NCI-H1436 treated with DMSO at 0.1 percent for 48 hours (cell line): ENCODE data around the gene TUBB3.
"Not testable (repeated sequence)": the region's sequence is repeated elsewhere in the genome, so short reads cannot be mapped to it uniquely, and the experiment has no call there.

ENCODE experiments used
- DNase-seq: peaks from one replicate; lab custom pipeline; 2025; lab: John Stamatoyannopoulos, UW

The TUBB3 gene

DNA sequence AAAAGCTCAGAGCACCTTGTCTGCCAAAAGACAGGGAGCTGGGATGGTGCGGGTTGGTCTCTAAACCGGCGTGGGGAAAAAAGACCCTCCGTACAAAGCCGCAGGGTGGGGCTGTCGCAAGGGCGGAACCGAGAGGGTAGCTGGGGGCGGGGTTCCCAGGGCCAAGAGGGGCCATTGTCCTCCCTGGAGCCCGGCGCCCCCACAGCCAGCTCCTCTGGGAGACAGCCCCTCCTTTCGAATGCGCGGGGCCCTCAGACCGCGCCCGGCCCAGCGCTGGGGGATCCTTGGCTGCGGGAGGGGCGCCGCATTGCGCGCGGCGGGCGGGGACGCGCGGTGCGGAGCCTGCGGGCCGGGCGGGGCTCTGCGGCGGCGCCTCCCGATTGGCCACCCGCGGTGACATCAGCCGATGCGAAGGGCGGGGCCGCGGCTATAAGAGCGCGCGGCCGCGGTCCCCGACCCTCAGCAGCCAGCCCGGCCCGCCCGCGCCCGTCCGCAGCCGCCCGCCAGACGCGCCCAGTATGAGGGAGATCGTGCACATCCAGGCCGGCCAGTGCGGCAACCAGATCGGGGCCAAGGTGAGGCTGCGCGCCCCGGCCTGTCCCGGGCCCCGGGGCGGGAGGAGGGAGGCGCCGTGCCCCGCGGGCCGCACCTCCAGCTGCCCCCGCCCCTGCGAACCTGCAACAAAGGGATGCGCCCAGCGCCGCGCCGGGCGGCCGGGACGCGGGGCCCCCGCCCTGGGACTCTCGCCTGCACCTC is at the start of gene TUBB3:
TSS of gene TUBB3 (plus strand) at position 459 of the 756 bp plus-strand sequence. CDS start at position 519, 60 bp downstream.
- DNase-seq = peak; percentile 28

DNA sequence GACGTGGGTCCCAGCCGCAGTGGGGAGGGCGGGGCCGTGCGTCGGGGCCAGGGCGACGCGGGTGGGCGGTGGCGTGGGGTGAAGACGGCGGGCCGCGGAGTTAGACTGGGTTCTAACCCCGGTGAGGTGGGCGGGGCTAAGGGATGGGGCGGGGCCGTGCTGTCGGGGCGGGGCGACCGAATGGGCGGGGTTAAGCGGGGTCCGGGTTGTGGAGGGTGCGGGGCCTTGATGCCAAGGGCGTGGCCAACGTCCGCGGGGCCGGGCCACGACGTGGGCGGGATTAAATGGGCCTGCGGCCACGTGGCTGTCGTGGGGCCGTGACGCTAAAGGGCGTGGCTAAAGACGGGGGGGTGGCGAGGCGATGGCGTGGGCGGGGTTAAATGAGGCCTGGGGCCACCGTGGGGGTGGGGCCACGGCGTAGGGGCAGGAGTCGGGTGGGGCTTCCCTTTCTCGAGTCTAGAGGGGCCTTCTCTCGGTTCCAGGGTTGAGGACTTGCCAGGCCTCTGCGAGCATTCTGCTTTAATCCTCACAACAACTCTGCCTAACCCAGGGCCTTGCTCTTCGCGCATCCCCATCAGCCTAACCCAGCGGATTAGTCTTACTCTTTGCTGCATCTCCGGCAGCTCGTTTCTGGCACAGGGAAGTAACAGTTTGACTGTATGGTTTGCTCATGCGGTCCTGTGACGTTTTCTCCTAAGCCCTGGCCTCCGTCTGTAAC is 49.0 kb upstream of the TUBB3 start:
- peak; percentile 18 for DNase-seq

DNA sequence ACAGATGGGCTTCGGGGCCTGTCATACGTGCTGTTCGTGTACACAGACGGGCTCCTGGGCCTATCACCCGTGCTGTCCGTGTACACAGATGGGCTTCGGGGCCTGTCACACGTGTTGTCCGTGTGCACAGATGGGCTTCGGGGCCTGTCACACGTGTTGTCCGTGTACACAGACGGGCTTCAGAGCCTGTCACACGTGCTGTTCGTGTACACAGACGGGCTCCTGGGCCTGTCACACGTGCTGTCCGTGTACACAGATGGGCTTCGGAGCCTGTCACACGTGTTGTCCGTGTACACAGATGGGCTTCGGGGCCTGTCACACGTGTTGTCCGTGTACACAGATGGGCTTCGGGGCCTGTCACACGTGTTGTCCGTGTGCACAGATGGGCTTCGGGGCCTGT is 44.0 kb upstream of the TUBB3 start:
- not testable (repeated sequence) for DNase-seq

GRCh38 chr16:89880477-89881367 is 42.4 kb upstream of the TUBB3 start:
- no peak for DNase-seq

DNA sequence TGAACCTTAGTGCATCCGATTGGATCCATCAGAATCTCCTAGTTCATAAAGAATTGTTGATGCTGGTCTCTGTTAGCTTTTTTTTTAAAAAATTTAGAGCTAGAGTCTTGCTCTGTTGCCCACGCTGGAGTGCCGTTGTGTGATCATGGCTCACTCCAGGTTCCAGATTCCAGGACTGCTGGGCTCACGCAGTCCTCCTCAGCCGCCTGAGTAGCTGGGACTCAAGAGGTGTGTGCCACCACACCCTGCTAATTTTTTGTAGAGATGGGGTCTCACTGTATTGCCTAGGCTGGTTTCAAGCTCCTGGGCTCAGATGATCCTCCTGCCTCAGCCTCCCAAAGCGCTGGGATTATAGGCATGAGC is 41.8 kb upstream of the TUBB3 start:
- no peak for DNase-seq

DNA sequence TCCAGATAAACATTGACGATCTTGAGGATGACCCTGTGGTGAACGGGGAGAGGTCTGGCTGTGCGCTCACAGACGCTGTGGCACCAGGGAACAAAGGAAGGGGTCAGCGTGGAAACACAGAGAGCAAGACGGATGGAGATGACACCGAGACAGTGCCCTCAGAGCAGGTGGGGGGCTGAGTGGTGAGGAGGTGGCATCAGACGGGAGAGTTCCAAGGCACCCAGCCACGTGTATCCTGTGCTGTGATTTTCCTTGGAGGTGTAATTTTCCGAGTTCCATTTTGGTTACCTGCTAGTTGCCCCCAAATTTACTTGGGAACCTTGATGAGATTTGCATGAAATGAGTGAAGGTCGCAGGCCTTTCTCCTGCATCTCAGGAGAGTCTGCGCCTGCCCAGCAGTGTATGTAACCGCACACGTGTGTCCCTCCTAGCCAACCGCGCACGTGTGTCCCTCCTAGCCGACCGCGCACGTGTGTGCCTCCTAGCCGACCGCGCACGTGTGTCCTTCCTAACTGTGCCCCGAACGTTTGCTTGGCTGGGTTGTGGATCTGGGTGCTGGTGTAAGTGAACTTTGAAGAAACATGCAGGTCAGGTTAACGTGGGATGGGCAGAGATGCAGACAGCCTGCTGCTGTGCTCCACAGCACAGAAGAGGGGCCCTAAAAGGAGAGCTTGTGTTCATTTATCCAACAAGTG is 39.6 kb upstream of the TUBB3 start:
- DNase-seq = no peak

- DNase-seq = no peak
Measured at GRCh38 chr16:89884041-89884421, 39.1 kb upstream of the TUBB3 start.

DNA sequence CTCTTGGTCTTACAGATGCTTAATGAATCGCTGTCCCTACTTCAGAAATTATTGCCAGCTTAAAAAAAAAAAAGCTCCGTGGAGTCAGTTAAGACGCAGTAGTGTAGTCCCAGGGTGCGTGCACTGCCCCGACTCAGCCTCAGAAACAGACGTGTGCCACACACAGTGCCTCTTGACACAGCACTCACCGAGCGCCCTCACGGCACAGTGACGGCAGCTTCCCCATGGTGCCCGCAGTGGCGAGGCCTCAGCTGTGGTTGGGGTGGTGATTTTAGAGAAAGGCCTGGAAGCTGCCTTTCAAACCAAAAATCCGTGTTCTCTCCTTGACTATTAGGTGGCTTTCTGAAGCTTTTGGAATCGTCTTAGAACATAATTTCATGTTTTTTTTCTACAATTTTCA is 35.9 kb upstream of the TUBB3 start:
- DNase-seq = no peak

DNA sequence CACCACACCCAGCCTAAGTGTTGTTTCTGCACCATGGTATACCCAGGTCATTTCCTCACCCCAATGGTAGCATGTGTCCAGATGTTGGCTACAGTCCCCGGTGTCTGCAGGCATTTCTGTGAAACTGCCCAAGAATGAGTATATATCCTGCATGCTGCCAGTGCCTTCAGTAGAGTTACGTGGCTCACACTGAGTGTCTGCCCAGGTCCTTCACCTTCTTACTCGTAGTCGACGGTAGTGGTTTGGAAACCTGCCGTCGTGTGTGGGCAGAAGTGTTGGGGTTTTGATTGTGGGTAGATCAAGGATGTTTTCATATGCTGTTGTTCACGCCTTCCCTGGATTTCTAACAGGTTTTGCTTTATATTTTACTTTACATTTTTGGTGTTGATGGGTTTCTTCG is 32.9 kb upstream of the TUBB3 start:
- no peak for DNase-seq

DNA sequence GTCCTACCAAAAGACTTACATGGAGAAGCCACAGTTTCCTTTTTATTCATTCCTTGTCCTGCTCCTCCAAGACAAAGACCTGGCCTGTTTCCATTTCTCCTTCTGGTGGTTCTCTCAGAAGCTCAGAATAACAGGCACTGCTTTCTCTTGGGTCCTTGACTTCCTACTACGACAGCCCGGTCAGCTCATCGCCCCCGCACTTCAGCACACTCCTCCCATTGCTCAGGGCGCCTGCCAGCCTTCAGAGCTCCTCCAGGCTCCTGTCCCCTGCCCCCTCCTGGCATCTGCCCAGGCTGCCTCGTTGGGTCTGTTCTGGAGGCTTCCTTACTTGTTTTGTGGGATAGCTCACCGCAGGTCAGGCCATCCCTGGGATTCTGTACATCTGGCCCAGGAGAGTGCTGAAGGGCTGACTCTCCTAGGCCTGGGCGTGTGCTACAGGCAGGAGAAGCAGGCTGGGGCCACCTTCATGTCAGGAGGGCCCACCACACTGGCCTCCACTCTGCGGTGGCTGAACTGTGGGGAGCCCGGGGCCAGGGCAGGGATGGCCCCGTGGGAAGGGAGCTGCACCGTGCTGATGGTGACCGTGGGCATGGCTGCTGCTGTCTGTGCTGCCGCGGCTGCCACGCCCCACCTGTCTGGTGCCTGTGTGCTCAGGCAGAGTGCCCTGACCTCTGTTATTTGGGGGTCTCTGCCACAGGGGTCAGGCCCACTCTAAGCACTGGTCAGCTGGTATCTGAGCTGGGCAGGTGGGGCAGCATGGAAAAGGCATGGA is 32.1 kb upstream of the TUBB3 start:
- no peak for DNase-seq

DNA sequence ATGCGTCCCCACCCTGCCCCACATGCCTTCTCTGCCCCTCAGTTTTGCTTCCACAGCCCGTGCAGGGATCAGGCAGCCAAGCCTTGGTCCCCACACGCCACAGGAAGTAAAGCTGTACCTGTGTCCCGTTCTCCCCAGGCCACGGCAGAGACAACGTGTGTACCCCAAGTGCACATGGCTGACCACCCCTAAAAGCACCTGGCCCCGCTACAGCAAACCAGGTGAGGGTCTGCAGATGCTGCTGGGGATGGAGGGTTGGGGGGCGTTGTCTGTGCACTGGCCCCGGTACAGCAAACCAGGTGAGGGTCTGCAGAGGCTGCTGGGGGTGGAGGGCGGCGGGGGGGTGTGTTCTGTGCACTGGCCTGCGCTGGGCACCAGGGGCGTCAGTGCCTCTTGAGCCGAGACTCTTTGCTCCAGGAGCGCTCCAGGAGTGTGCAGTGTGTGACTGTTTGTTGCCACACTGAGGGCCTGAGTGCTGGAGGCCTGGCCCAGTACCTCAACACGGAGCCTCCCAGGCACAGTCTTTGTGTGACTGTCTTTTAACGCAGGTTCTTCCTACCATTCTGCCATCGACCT is 31.0 kb upstream of the TUBB3 start:
- DNase-seq = no peak

DNA sequence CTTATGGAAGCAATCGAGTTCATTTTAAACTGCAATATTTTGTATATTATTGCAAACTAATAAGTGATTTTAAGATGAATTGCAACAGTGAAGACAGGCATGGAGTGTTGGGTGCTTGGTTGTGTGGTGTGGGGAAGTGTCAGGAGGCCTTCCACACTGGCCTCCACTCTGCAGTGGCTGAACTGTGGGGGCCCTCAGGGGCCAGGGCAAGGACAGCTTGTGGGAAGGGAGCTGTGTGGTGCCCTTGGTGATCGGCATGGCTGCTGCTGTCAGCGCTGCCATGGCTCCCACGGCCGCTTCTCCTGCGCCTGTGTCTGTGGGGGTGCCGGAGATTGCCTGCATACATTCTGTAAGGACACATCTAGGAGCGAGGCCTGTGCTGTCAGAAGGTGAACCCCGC is 30.5 kb upstream of the TUBB3 start:
- no peak for DNase-seq

DNA sequence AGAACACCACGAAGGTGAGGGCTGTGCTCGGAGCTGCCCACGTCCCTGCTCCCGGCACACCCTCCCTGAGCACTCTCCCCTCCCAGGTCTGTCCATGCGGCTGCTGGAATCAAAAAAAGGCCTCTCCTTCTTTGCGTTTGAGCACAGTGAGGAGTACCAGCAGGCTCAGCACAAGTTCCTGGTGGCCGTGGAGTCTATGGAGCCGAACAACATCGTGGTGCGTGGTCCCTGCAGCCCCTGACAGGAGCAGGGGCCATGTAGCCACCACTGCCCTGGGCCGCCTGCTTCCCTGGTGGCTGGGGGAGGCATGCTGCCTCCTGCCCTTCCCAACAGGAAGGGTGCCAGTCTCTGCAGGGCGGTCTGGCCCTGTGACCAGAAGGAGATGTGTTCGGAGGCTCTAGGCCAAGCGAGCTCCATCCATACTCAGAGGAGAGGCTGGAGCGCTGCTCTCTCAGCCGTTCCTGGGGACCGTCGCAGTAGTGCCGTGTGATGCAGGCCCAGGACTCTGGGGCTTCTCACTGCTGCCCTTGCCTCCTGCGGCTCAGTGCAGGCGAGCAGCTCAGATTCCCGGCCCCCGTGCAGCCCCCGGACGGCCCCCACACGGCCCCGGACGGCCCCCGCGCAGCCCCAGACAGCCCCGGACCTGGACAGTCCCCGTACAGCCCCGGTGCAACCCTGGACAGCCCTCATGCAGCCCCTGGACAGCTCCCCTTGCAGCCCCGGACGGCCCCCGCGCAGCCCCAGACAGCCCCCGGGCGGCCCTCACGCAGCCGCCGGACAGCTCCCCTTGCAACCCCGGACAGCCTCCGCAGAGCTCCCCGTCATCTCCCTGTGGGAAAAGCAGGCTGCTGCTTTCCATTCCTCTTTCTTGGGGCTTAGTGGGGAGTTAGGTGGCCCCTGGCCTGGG is 29.2 kb upstream of the TUBB3 start:
- DNase-seq = no peak

DNA sequence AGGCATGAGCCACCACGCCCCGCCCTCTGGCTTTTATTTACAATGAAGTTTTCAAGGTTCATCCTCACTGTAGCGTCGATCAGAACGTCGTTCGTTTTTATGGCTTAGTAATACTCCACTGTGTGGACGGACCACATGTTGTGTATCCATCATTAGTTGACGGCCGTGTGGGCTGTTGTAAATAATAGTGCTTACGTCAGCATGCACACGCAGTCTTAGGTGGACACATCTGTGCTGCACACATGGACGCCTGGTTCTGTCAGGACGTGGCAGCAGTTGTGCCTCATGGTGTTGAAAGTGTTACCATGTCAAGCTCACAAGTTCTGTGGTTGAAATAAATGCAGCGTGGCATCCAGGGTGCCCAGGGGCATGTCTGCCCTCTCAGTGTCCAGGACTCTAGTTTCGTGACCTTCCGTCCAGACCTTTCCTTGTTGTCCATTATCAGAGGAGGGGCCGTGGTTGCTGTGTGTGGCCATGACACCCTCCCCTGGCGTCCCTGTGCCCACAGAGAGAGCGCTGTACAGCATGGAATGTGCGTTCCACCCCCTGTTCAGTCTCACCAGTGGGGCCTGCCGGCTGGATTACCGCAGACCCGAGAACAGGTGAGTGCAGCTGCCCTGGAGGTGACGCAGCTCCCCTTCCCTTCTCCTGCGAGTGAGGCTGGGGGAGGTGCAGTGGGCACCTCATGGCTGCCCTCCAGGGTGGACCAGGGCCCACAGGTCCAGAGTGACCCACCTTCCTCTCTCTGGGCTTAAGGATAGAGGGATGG is 27.5 kb upstream of the TUBB3 start:
- no peak for DNase-seq

- no peak for DNase-seq
Measured at GRCh38 chr16:89897204-89897603, 25.9 kb upstream of the TUBB3 start.

GRCh38 chr16:89898201-89898967 is 24.8 kb upstream of the TUBB3 start:
- DNase-seq = no peak

DNA sequence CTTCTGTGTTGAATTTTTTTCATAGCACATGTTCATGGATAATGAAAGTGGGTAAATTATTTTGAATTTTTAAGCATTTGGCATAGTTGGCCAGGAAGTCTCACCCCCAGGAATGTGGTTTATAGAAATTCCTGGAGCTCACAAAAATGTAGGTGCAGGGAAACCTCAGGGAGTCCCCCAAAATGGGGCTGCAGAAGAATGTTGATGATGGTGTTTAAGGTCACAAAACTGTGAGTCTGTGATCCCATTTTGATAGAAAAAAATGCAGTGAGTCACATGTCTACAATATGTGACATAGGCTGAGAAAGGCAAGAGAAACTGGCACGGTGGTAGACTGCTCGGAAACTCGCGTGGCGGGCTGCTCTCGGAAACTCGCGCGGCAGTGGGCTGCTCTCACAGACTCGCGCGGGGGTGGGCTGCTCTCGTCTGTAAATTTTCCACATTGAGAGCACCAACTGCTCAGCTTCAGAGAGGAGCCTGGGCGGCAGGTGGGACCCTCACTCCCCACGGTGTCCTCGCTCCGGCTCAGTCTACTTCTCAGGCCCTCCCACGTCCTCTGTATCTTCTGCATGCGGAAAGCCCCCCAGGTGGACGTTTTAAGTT is 23.2 kb upstream of the TUBB3 start:
- DNase-seq = no peak

GRCh38 chr16:89900885-89901284 is 22.3 kb upstream of the TUBB3 start:
- no peak for DNase-seq
